Osteoblast (primary cell): ENCODE data around the gene BIRC6. TPM values are rescaled to one million over a fixed set of nuclear protein-coding genes. Genes with fewer than 3 reads are reported as not detected.
"Not testable (repeated sequence)": the region's sequence is repeated elsewhere in the genome, so short reads cannot be mapped to it uniquely, and the experiment has no call there.

ENCODE experiments used
- DNase-seq: peaks from one replicate; pipeline ENCODE4 v3.0.0; 2011; ENCODE audit warnings: low spot score, mixed read lengths; ENCODE audit not compliant: insufficient read length; ENCODE audit errors: missing footprints
- H2AFZ ChIP-seq: 2 replicates; pipeline ENCODE4 v1.6.0; 2011; ENCODE audit warnings: mild to moderate bottlenecking, low read length
- H3K27ac ChIP-seq: 2 replicates; pipeline ENCODE4 v1.5.1; 2011; ENCODE audit warnings: mild to moderate bottlenecking, low read depth, low read length, moderate library complexity
- H3K27me3 ChIP-seq: 2 replicates; pipeline ENCODE4 v1.6.0; 2012; ENCODE audit warnings: mild to moderate bottlenecking, control low read depth, inconsistent platforms, low read length, moderate library complexity; ENCODE audit not compliant: insufficient read depth
- H3K36me3 ChIP-seq: 2 replicates; pipeline ENCODE4 v1.5.1; 2011; ENCODE audit warnings: mild to moderate bottlenecking, low read length, control low read depth, moderate library complexity; ENCODE audit not compliant: insufficient read depth
- H3K4me1 ChIP-seq: 2 replicates; pipeline ENCODE4 v1.5.1; 2011; ENCODE audit warnings: mild to moderate bottlenecking, low read length, control low read depth, moderate library complexity; ENCODE audit not compliant: insufficient read depth
- H3K4me2 ChIP-seq: 2 replicates; pipeline ENCODE4 v1.6.0; 2011; ENCODE audit warnings: mild to moderate bottlenecking, low read length; ENCODE audit not compliant: insufficient read depth
- H3K4me3 ChIP-seq: fragments of 200-600 bp; sonication (generic); 3 replicates; pipeline ENCODE4 v1.5.1; 2012; ENCODE audit warnings: mild to moderate bottlenecking, low read length, inconsistent platforms; ENCODE audit not compliant: insufficient read depth
- H3K79me2 ChIP-seq: 2 replicates; pipeline ENCODE4 v1.6.0; 2012; ENCODE audit warnings: mild to moderate bottlenecking, low read length, control low read depth, inconsistent platforms; ENCODE audit not compliant: insufficient read depth
- H3K9me3 ChIP-seq: 2 replicates; pipeline ENCODE4 v1.5.1; 2011; ENCODE audit warnings: low read depth, low read length, control low read depth
- H4K20me1 ChIP-seq: 2 replicates; pipeline ENCODE4 v1.6.0; 2012; ENCODE audit warnings: mild to moderate bottlenecking, low read length, control low read depth; ENCODE audit not compliant: insufficient read depth
- total RNA-seq: library from RNA; depleted of rRNA; stranded (reverse); fragments of >200 nt; gene quantifications from 2 replicates; pipeline ENCODE4 v1.2.3, GENCODE V29; 2012
- TF ChIP-seq, protein P1 (sequence below): IDR thresholded peaks from 2 replicates; pipeline ENCODE4 v1.5.1; 2011; ENCODE audit warnings: mild to moderate bottlenecking, low read depth, low read length, moderate library complexity; ENCODE audit errors: extremely low read depth

The BIRC6 gene
- total RNA-seq, 1 donor: 144 TPM

DNA sequence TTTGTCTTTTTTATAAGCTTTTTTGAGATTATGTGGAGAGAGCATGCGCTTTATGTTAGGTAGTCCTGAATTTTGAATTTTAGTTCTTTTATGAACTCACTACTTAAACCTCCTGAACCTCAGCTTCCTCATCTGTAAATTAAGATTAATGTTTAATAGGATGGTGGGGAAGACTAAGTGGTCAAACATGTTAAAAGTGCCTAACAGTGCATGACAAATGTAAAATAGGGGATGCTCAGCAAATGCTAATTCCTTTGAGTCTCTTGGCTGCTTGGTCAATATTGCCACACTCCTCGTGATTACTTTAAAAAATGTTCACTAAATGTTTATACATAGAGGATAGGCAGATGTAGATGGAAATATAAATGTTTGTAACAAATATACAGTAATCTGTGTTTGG lies 6.8 kb downstream of the BIRC6 start:
- H3K36me3 ChIP-seq: no peaks in the 10 kb centered on the region
- H4K20me1 ChIP-seq: peaks cover 89% of the 10 kb centered on the region
- no peak for DNase-seq
- no peaks in the 10 kb centered on the region for H3K27me3 ChIP-seq
- no peak overlapping the region for H3K27ac ChIP-seq
- TF ChIP-seq, protein P1, sequence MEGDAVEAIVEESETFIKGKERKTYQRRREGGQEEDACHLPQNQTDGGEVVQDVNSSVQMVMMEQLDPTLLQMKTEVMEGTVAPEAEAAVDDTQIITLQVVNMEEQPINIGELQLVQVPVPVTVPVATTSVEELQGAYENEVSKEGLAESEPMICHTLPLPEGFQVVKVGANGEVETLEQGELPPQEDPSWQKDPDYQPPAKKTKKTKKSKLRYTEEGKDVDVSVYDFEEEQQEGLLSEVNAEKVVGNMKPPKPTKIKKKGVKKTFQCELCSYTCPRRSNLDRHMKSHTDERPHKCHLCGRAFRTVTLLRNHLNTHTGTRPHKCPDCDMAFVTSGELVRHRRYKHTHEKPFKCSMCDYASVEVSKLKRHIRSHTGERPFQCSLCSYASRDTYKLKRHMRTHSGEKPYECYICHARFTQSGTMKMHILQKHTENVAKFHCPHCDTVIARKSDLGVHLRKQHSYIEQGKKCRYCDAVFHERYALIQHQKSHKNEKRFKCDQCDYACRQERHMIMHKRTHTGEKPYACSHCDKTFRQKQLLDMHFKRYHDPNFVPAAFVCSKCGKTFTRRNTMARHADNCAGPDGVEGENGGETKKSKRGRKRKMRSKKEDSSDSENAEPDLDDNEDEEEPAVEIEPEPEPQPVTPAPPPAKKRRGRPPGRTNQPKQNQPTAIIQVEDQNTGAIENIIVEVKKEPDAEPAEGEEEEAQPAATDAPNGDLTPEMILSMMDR: no peak
- no peaks in the 10 kb centered on the region for H3K9me3 ChIP-seq
- H2AFZ ChIP-seq: no peak overlapping the region
- no peak overlapping the region for H3K4me2 ChIP-seq
- H3K4me1 ChIP-seq: peaks cover 13% of the 10 kb centered on the region
- H3K4me3 ChIP-seq: no peak overlapping the region
- peaks cover 99% of the 10 kb centered on the region for H3K79me2 ChIP-seq

DNA sequence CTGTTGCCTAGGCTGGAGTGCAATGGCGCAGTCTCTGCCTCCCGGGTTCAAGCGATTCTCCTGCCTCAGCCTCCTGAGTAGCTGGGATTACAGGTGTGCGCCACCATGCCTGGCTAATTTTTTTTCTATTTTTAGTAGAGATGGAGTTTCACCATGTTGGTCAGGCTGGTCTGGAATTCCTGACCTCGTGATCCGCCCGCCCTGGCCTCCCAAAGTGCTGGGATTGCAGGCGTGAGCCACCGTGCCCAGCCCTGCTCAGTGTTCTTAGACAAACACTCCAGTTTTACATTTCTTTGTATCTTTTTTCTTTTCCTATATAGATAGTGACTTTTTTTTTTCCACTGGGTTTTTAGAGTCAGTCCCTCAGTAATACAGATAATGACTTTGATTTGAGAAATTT lies 7.5 kb downstream of the BIRC6 start:
- not testable (repeated sequence) for DNase-seq, H2AFZ ChIP-seq, H3K4me1 ChIP-seq, H3K9me3 ChIP-seq, H3K4me3 ChIP-seq, H3K27me3 ChIP-seq, H3K27ac ChIP-seq, H3K4me2 ChIP-seq, H3K36me3 ChIP-seq
- H3K79me2 ChIP-seq: peaks cover 99% of the 10 kb centered on the region
- H4K20me1 ChIP-seq: peaks cover 89% of the 10 kb centered on the region

DNA sequence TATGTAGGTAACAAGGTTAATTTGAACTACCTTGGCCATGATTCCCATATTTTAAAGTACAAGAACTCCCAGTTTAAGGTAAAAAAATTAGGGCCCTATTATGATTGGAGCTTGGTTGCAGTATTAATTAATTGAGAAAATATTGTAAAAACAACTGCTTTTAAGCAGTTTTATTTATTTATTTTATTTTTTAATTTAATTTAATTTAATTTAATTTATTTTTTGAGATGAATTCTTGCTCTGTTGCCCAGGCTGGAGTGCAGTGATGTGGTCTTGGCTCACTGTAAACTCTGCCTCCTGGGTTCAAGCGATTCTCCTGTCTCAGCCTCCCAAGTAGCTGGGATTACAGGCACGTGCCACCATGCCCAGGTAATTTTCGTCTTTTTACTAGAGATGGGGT lies 8.9 kb downstream of the BIRC6 start:
- H4K20me1 ChIP-seq: peaks cover 83% of the 10 kb centered on the region
- not testable (repeated sequence) for H3K36me3 ChIP-seq, H3K4me2 ChIP-seq, H3K9me3 ChIP-seq, H2AFZ ChIP-seq, H3K4me3 ChIP-seq, H3K27ac ChIP-seq, H3K4me1 ChIP-seq, DNase-seq, H3K27me3 ChIP-seq
- H3K79me2 ChIP-seq: peaks cover 99% of the 10 kb centered on the region

DNA sequence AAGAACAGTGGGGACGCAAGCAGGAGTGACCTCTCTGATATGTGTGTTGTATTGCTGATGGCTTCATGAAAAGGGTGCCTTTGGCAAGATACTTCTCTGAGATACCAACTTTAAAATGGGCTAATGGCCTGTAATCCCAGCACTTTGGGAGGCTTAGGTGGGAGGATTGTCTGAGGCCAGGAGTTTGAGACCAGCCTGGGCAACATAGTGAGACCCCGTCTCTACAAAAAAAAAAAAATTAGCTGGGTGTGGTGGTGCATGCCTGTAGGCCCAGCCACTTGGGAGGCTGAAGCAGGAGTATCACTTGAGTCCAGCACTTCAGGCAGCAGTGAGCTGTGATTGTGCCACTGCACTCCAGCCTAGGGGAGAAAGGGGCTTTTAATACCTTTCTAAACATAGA lies 9.8 kb downstream of the BIRC6 start:
- Histone ChIP-seq H3K27ac (no peak overlapping the region), H3K4me1 (peaks cover 2% of the 10 kb centered on the region), H3K79me2 (peaks cover 99% of the 10 kb centered on the region), H3K4me3 (no peak overlapping the region), H2AFZ (no peak overlapping the region), H3K9me3 (no peaks in the 10 kb centered on the region), H3K27me3 (no peaks in the 10 kb centered on the region), H3K4me2 (no peak overlapping the region), H3K36me3 (no peaks in the 10 kb centered on the region), H4K20me1 (peaks cover 79% of the 10 kb centered on the region)
- no peak for DNase-seq
- TF ChIP-seq, protein P1: no peak

DNA sequence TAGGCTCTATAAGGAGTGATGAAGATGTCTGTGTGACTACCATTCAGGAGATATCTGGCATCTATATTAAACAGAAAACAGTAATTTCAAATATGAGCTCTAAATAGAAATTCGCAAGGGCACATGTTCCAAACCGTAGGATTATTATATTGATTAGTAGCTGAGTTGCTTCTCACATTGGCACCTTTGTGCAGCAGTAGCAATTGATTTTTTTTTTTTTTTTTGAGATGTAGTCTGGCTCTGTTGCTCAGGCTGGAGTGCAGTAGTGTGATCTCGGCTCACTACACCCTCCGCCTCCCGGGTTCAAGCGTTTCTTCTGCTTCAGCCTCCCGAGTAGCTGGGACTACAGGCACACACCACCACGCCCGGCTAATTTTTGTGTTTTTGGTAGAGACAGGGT lies 12.4 kb downstream of the BIRC6 start:
- Histone ChIP-seq H3K4me3 (no peak overlapping the region), H4K20me1 (peaks cover 80% of the 10 kb centered on the region), H3K36me3 (no peaks in the 10 kb centered on the region), H2AFZ (no peak overlapping the region), H3K27me3 (no peaks in the 10 kb centered on the region), H3K4me2 (no peak overlapping the region), H3K4me1 (peaks cover 2% of the 10 kb centered on the region), H3K9me3 (no peaks in the 10 kb centered on the region), H3K79me2 (peaks cover 99% of the 10 kb centered on the region), H3K27ac (no peak overlapping the region)
- TF ChIP-seq, protein P1: no peak
- no peak for DNase-seq

DNA sequence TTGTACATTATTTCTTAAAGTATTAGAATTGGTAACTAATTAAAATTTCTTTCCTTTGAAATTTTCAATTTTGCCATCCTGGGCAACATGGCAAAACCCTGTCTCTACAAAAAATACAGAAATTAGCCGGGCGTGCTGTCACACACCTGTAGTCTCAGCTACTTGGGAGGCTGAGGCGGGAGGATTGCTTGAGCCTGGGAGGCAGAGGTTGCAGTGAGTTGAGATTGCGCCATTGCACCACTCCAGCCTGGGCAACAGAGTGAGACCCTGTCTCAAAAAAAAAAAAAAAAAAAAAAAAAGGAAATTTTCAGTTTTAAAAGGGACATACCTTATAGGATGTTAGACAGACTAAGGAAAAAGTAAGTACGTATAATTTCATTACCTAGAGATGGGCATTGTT lies 14.1 kb downstream of the BIRC6 start:
- not testable (repeated sequence) for H3K27ac ChIP-seq, H3K4me1 ChIP-seq, H2AFZ ChIP-seq, H3K27me3 ChIP-seq, H3K4me3 ChIP-seq, DNase-seq, H3K9me3 ChIP-seq, H3K4me2 ChIP-seq, H3K36me3 ChIP-seq
- peaks cover 78% of the 10 kb centered on the region for H4K20me1 ChIP-seq
- peaks cover 97% of the 10 kb centered on the region for H3K79me2 ChIP-seq
